GM13976 (cell line): Measurements from ENCODE around the gene NKX2-4.
A peak's percentile ranks its signal among the peaks of the same experiment; 100 is the strongest.

ENCODE experiments used
- DNase-seq: peaks from one replicate; pipeline ENCODE4 v3.0.0; 2012; ENCODE audit warnings: low spot score
- CTCF ChIP-seq: IDR thresholded peaks from 2 replicates; pipeline ENCODE4 v1.5.1; 2012; ENCODE audit warnings: borderline replicate concordance, mild to moderate bottlenecking; ENCODE audit not compliant: insufficient read depth; ENCODE audit errors: extremely low read depth, missing control alignments, control extremely low read depth
- in situ Hi-C: fragments of 300-500 bp; cut with MboI; formaldehyde crosslinking; loops from one replicate; pipeline ENCODE4 v1.12.0; 2022; ENCODE audit warnings: low sequenced_read_pairs, mixed read lengths, inconsistent platforms; ENCODE audit not compliant: unreplicated experiment

Gene NKX2-4

GRCh38 chr20:21399005-21399475 lies 1.7 kb upstream of the NKX2-4 start:
- no peak for DNase-seq
- in situ Hi-C loops: no loop called here
- TF ChIP-seq CTCF: no peak

DNA sequence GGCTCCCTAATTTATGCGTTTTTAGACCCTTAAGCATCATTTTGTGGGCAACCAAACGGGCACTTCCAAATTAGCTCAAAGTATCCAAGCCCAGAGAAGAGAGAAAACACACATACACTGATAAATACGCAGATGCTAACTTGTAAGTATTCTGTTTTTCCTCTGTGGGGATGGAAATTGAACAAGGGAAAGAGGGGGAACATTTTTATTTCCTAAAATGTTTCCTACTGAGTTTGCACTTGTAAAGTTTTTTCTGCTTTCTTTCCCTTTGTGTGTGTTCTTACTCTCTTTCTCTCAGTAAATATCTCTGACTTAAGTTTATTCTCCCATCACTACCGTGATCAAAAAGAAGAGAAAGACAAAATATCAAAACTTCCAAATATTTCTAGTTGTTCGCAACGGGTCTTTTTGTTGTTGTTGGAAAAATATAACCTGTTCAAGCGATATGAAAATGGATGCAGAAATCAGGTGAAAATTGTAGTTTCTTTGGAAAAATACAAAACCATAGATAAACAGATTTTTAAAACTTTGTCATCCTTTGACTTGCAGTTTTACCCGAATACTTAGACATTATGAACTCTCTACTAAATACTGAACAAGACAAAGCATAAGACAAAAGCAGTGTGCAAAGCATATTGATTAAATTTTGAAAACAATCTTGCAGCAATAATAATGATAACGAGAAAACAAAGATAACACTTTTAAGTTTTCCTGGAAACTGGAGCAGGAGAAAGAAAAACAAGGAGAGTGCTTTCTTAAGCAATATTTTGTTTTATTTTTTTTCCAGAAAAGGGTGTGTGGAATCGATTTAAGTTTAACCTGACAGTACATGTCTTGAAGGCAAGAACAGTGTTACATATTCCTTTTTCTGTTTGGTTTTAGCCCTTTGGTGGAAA lies 1.0 kb upstream of the NKX2-4 start:
- no peak for TF ChIP-seq CTCF
- in situ Hi-C loops: no loop called here
- no peak for DNase-seq

- in situ Hi-C loops: no loop called here
- no peak for TF ChIP-seq CTCF
- DNase-seq: peak; percentile 32
Measured at GRCh38 chr20:21396599-21397340, 556 bp downstream of the NKX2-4 start.

GRCh38 chr20:21395666-21396598 lies 1.4 kb downstream of the NKX2-4 start:
- TF ChIP-seq CTCF: no peak
- DNase-seq: peak; percentile 31
- in situ Hi-C loops: no loop called here

DNA sequence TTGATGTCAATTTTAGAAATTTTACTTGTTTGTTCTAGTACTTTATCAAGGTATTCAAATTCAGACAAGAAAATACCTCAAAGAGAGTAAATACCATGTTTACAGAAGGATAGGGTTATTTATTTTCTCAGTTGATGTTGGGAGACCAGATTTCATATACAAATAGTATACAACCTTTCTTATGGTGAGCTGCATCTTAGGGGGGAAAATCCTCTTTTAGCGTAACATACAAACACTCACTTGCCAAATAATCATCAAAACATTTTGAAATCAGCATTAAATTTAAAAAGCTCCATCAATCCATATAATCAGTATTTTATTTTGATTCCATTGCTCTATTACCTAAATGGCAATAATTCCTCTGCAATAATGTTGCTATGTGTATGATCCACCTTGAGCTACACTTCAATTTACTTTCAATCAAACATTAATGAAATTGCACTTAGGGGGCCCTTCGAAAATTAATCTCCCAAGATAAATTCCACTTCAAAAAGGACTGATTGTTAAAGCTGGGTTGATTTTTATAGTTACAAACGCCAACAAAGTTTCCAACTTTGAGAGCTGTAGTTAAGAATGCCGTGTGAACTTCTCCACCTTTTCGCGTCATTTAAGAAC lies 2.2 kb downstream of the NKX2-4 start:
- TF ChIP-seq CTCF: no peak
- DNase-seq: no peak
- in situ Hi-C loops: no loop called here
